HepG2 (cell line): ENCODE results near the gene GNA15. TPM values are rescaled to one million over a fixed set of nuclear protein-coding genes. Genes with fewer than 3 reads are reported as not detected.
"Not testable (repeated sequence)": the region's sequence is repeated elsewhere in the genome, so short reads cannot be mapped to it uniquely, and the experiment has no call there.

ENCODE experiments used
- ATAC-seq: fragments of 200-7000 bp; cut with Tn5 transposase; 3 replicates; pipeline ENCODE4 v1.9.1; 2020; ENCODE audit warnings: mild to moderate bottlenecking, moderate library complexity
- BruUV-seq: library from RNA; stranded (reverse); fragments of 400-500 nt; replicated peaks from 2 replicates; lab custom pipeline; 2021; lab: Mats Ljungman, UMichigan
- CTCF ChIA-PET: fragments of 300-600 bp; formaldehyde crosslinking; extraction: SDS; loops from one replicate; lab custom pipeline; 2021; ENCODE audit warnings: low total read pairs, inconsistent platforms, low intra/inter-chr PET ratio; lab: Yijun Ruan, JAX
- POLR2A ChIA-PET: fragments of 350-600 bp; sonication (Branson Sonifier 250); formaldehyde crosslinking; loops from one replicate; lab custom pipeline; 2020; ENCODE audit warnings: antibody characterized with exemption, inconsistent platforms; lab: Yijun Ruan, JAX
- DNase-seq: peaks from one replicate; pipeline ENCODE4 v3.0.0-alpha.2; 2015; ENCODE audit warnings: low spot score
- FAIRE-seq: peaks from 3 replicates; lab custom pipeline; 2011; peaks lifted over from hg19 to GRCh38; lab: Jason Lieb, UNC
- H2AFZ ChIP-seq: one replicate; pipeline ENCODE4 v1.6.1; 2011; ENCODE audit warnings: low read length, inconsistent platforms
- H3K27ac ChIP-seq: fragments of 300-600 bp; 3 replicates; pipeline ENCODE4 v1.8.0; 2011; ENCODE audit warnings: mixed run types, mild to moderate bottlenecking, mixed read lengths, low read length, inconsistent platforms; ENCODE audit not compliant: insufficient read depth; ENCODE audit errors: extremely low read length
- H3K27me3 ChIP-seq, 2 experiments: fragments of 200-600 bp in 1 of 2; 2 replicates in 1 of 2; 3 replicates in 1 of 2; pipeline versions ENCODE4 v1.6.0 to v1.8.0; 2011; ENCODE audit warnings: low read length in 2 of 2, mild to moderate bottlenecking in 2 of 2, moderate library complexity in 2 of 2, inconsistent platforms in 1 of 2; ENCODE audit not compliant: insufficient read depth in 2 of 2, control insufficient read depth in 1 of 2
- H3K36me3 ChIP-seq, 2 experiments: fragments of 200-600 bp in 1 of 2; replicated peaks in 1 of 2; 2 replicates in 1 of 2; 3 replicates in 1 of 2; pipeline versions ENCODE4 v1.5.1 to v1.8.0; 2011; ENCODE audit warnings: low read length in 2 of 2, inconsistent platforms in 1 of 2; ENCODE audit not compliant: insufficient read depth in 2 of 2, control insufficient read depth in 1 of 2
- H3K4me1 ChIP-seq: 2 replicates; pipeline ENCODE4 v1.5.1; 2012; ENCODE audit warnings: low read length, inconsistent platforms; ENCODE audit not compliant: insufficient read depth
- H3K4me2 ChIP-seq: 2 replicates; pipeline ENCODE4 v1.6.0; 2011; ENCODE audit warnings: low read depth, low read length, inconsistent platforms
- H3K4me3 ChIP-seq, 3 experiments: fragments of 200-600 bp in 1 of 3; sonication (generic), shearing (Covaris generic) in 1 of 3; replicated peaks in 1 of 3; 2 replicates each; pipeline ENCODE4 v1.5.1; 2011 to 2016; ENCODE audit warnings: low read length in 3 of 3, inconsistent platforms in 2 of 3, low read depth in 2 of 3, mild to moderate bottlenecking in 2 of 3, control low read depth in 1 of 3, mixed read lengths in 1 of 3; ENCODE audit not compliant: insufficient read depth in 1 of 3
- H3K79me2 ChIP-seq: one replicate; pipeline ENCODE4 v1.6.1; 2011; ENCODE audit warnings: low read length, inconsistent platforms; ENCODE audit not compliant: insufficient read depth
- H3K9ac ChIP-seq: 2 replicates; pipeline ENCODE4 v1.6.0; 2011; ENCODE audit warnings: mild to moderate bottlenecking, low read depth, low read length, inconsistent platforms; ENCODE audit not compliant: insufficient read depth
- H3K9me3 ChIP-seq: 2 replicates; pipeline ENCODE4 v1.5.1; 2012; ENCODE audit warnings: mild to moderate bottlenecking, low read length
- H4K20me1 ChIP-seq: 2 replicates; pipeline ENCODE4 v1.6.0; 2011; ENCODE audit warnings: inconsistent platforms, mild to moderate bottlenecking, low read length, moderate library complexity; ENCODE audit not compliant: insufficient read depth
- BCL6 ChIP-seq: IDR thresholded peaks from 2 replicates; pipeline ENCODE4 v1.6.1; 2016; ENCODE audit warnings: missing genetic modification reagents, missing compliant biosample characterization
- NCOR1 ChIP-seq: fragments of 200-600 bp; sonication (generic); IDR thresholded peaks from 2 replicates; pipeline ENCODE4 v1.7.0; 2017; ENCODE audit warnings: antibody characterized with exemption, low read length, borderline replicate concordance
- NPAS2 ChIP-seq: sonication (generic); formaldehyde crosslinking; IDR thresholded peaks from 2 replicates; pipeline ENCODE4 v1.8.0; 2022; ENCODE audit warnings: mild to moderate bottlenecking, missing genetic modification reagents, borderline replicate concordance
- NR1H2 ChIP-seq: sonication (generic); formaldehyde crosslinking; IDR thresholded peaks from 2 replicates; pipeline ENCODE4 v1.8.1; 2022; ENCODE audit warnings: low read depth, missing genetic modification reagents, borderline replicate concordance
- PHF20 ChIP-seq: sonication (generic); formaldehyde crosslinking; IDR thresholded peaks from 2 replicates; pipeline ENCODE4 v1.5.0; 2020; ENCODE audit warnings: mild to moderate bottlenecking, missing genetic modification reagents
- POLR2AphosphoS2 ChIP-seq: IDR thresholded peaks from 2 replicates; pipeline ENCODE4 v1.6.1; 2011; ENCODE audit warnings: low read depth, low read length, improper control_type of control experiment
- SMARCE1 ChIP-seq: fragments of 450-650 bp; IDR thresholded peaks from 2 replicates; pipeline ENCODE4 v1.6.1; 2017; ENCODE audit warnings: borderline replicate concordance
- TCF12 ChIP-seq, 2 experiments: fragments of 450-650 bp in 1 of 2; sonication (generic) in 1 of 2; formaldehyde crosslinking in 1 of 2; IDR thresholded peaks; 2 replicates each; pipeline versions ENCODE4 v1.6.1 to v1.8.0; 2017 to 2022; ENCODE audit warnings: antibody characterized with exemption in 1 of 2, mild to moderate bottlenecking in 1 of 2, missing genetic modification reagents in 1 of 2, moderate library complexity in 1 of 2
- TOE1 ChIP-seq: sonication (generic); formaldehyde crosslinking; IDR thresholded peaks from 2 replicates; pipeline ENCODE4 v1.4.0; 2020; ENCODE audit warnings: mild to moderate bottlenecking, missing genetic modification reagents
- YEATS4 ChIP-seq: sonication (generic); formaldehyde crosslinking; IDR thresholded peaks from 2 replicates; pipeline ENCODE4 v1.4.0; 2020; ENCODE audit warnings: missing genetic modification reagents, borderline replicate concordance
- ZBTB8A ChIP-seq: sonication (generic); formaldehyde crosslinking; IDR thresholded peaks from 2 replicates; pipeline ENCODE4 v1.4.0; 2020; ENCODE audit warnings: mild to moderate bottlenecking, low read depth, missing genetic modification reagents, borderline replicate concordance
- ZFX ChIP-seq: sonication (generic); formaldehyde crosslinking; IDR thresholded peaks from 2 replicates; pipeline ENCODE4 v1.4.0; 2020; ENCODE audit warnings: mild to moderate bottlenecking, low read depth, missing genetic modification reagents, moderate library complexity
- ZMYM2 ChIP-seq: sonication (generic); formaldehyde crosslinking; IDR thresholded peaks from 2 replicates; pipeline ENCODE4 v1.8.0; 2022; ENCODE audit warnings: mild to moderate bottlenecking, missing genetic modification reagents
- ZNF644 ChIP-seq: IDR thresholded peaks from 2 replicates; pipeline ENCODE4 v1.6.1; 2016; ENCODE audit warnings: low read depth
- WGBS: methylation state at CpG from one replicate; pipeline ENCODE4 v1.1.6; 2017; ENCODE audit warnings: low lambda C conversion rate; 5-methylcytosine and 5-hydroxymethylcytosine counted together
- in situ Hi-C: cut with HindIII; loops from 2 replicates; pipeline ENCODE4 v1.10.0; 2017; ENCODE audit warnings: low pct_unique_long_range_greater_than_20kb; ENCODE audit not compliant: extremely low pct_ligation_motif_present
- intact Hi-C: fragments of 100-400 bp; cut with micrococcal nuclease; formaldehyde crosslinking; loops from one replicate; pipeline ENCODE4 v1.10.0; 2022; ENCODE audit not compliant: unreplicated experiment
- polyA plus RNA-seq, 8 experiments: library from polyadenylated mRNA; depleted of rRNA in 3 of 8; stranded (reverse) in 7 of 8; unstranded in 1 of 8; fragments of >200 nt; fragmentation: Illumina TruSeq in 4 of 8; extraction: Trizol in 4 of 8; gene quantifications; 2 replicates each; pipeline versions ENCODE4 v1.2.1 to v1.2.3, GENCODE V29; 2011 to 2016; ENCODE audit warnings: low read depth in 4 of 8, missing spikeins in 1 of 8, mixed read lengths in 1 of 8; ENCODE audit not compliant: insufficient read depth in 1 of 8
- total RNA-seq, 5 experiments: library from RNA; depleted of rRNA; stranded (reverse); fragments of >200 nt; fragmentation: Illumina TruSeq; extraction: Trizol; gene quantifications; 2 replicates each; pipeline ENCODE4 v1.2.3, GENCODE V29; 2016; ENCODE audit warnings: low read depth in 1 of 5
- TF ChIP-seq, protein P1 (sequence below): sonication (generic); formaldehyde crosslinking; IDR thresholded peaks from 2 replicates; pipeline ENCODE4 v1.5.1; 2020; ENCODE audit warnings: mild to moderate bottlenecking, missing genetic modification reagents

The GNA15 gene
- total and polyA plus RNA-seq, 2 of the 13 experiments (the other 11 are each of a cell fraction or from before 2014, with no cell fraction given), result not detected

- TF ChIP-seq ZBTB8A (CRISPR knock-in tag), result no peak
- no peak for TF ChIP-seq NCOR1
- no peak for TF ChIP-seq PHF20 (CRISPR knock-in tag)
These were observed 54.6 kb downstream of the GNA15 start (continued) for GRCh38 chr19:3190470-3190770.

GRCh38 chr19:3190921-3191805 is 55.3 kb downstream of the GNA15 start:
- no peak for ATAC-seq
- DNase-seq, result no peak
- ChIA-PET CTCF (no interaction called here), POLR2A (no interaction called here)
- Histone ChIP-seq H3K27me3 (no peaks in the 10 kb centered on the region), H3K4me3 (no peak overlapping the region), H3K4me1 (peaks cover 22% of the 10 kb centered on the region), H3K9ac (no peak overlapping the region), H3K4me2 (no peak overlapping the region), H3K9me3 (no peaks in the 10 kb centered on the region), H3K27ac (no peak overlapping the region), H3K79me2 (peaks cover 41% of the 10 kb centered on the region), H2AFZ (no peak overlapping the region), H4K20me1 (peaks cover 7% of the 10 kb centered on the region; the same call in 1 of the 2 replicates), H3K36me3 (peaks cover 2 to 15% of the 10 kb centered on the region in 2 experiments; a peak in 3 of 5 replicates)
- WGBS, result 93% methylated on average over 35 of the region's 46 CpGs
- intact Hi-C loops, result no loop called here
- in situ Hi-C loops, result no loop called here
- TF ChIP-seq BCL6 (CRISPR knock-in tag), result no peak
- TF ChIP-seq NPAS2 (CRISPR knock-in tag), result no peak
- no peak for TF ChIP-seq SMARCE1
- no peak for TF ChIP-seq TOE1 (CRISPR knock-in tag)
- TF ChIP-seq, protein P1, sequence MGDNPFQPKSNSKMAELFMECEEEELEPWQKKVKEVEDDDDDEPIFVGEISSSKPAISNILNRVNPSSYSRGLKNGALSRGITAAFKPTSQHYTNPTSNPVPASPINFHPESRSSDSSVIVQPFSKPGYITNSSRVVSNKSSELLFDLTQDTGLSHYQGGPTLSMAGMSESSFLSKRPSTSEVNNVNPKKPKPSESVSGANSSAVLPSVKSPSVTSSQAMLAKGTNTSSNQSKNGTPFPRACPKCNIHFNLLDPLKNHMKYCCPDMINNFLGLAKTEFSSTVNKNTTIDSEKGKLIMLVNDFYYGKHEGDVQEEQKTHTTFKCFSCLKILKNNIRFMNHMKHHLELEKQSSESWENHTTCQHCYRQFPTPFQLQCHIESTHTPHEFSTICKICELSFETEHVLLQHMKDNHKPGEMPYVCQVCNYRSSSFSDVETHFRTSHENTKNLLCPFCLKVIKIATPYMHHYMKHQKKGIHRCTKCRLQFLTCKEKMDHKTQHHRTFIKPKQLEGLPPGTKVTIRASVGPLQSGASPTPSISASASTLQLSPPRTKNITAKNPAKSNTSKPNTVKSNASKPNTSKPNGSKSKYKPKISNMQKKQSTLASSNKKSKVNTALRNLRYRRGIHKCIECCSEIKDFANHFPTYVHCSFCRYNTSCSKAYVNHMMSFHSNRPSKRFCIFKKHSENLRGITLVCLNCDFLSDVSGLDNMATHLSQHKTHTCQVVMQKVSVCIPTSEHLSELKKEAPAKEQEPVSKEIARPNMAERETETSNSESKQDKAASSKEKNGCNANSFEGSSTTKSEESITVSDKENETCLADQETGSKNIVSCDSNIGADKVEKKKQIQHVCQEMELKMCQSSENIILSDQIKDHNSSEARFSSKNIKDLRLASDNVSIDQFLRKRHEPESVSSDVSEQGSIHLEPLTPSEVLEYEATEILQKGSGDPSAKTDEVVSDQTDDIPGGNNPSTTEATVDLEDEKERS, result no peak
- TF ChIP-seq TCF12 (IDR thresholded peaks at IDR 0.05), result no peak
- TF ChIP-seq TCF12 (CRISPR knock-in tag; IDR thresholded peaks at IDR 0.05), result no peak
- no peak for TF ChIP-seq ZNF644 (CRISPR knock-in tag)
- TF ChIP-seq ZMYM2, result no peak
- no peak for TF ChIP-seq ZFX (CRISPR knock-in tag)
- TF ChIP-seq NR1H2, result no peak
- no peak for TF ChIP-seq YEATS4 (CRISPR knock-in tag)
- no peak for TF ChIP-seq POLR2AphosphoS2
- no TSS peak for BruUV-seq
- FAIRE-seq, result no peak

- Histone ChIP-seq H3K36me3 (peaks cover 3 to 15% of the 10 kb centered on the region in 2 experiments; a peak in 3 of 5 replicates), H3K79me2 (peaks cover 36% of the 10 kb centered on the region), H3K4me1 (peaks cover 22% of the 10 kb centered on the region)
- CTCF ChIA-PET, H4K20me1 ChIP-seq, H3K4me3 ChIP-seq, intact Hi-C loops, POLR2A ChIA-PET, in situ Hi-C loops, H3K9me3 ChIP-seq, ATAC-seq, H3K4me2 ChIP-seq, FAIRE-seq, DNase-seq, BruUV-seq, H3K27me3 ChIP-seq, H3K9ac ChIP-seq, H3K27ac ChIP-seq, H2AFZ ChIP-seq: not testable (repeated sequence)
- 97% methylated on average over 12 of the region's 12 CpGs for WGBS
These were observed 55.9 kb downstream of the GNA15 start for GRCh38 chr19:3191806-3192104.
